Mesothelial cell of epicardium (in vitro differentiated cells): Measurements from ENCODE around the gene GALR3. TPM values are rescaled to one million over a fixed set of nuclear protein-coding genes. Genes with fewer than 3 reads are reported as not detected.

ENCODE experiments used
- DNase-seq, 2 experiments: peaks; one replicate each; pipeline ENCODE4 v3.0.0; 2021; ENCODE audit warnings: low spot score in 2 of 2; ENCODE audit not compliant: unreplicated experiment in 2 of 2
- H3K27ac Mint-ChIP-seq: 2 replicates; pipeline ENCODE4 v1.8.0; 2021; ENCODE audit warnings: mixed read lengths
- H3K27me3 Mint-ChIP-seq: 2 replicates; pipeline ENCODE4 v1.8.0; 2021; ENCODE audit warnings: low read depth, mixed read lengths
- H3K36me3 Mint-ChIP-seq: 2 replicates; pipeline ENCODE4 v1.8.0; 2021; ENCODE audit warnings: mixed read lengths
- H3K4me1 Mint-ChIP-seq: 2 replicates; pipeline ENCODE4 v1.8.0; 2021; ENCODE audit warnings: mixed read lengths
- H3K4me3 Mint-ChIP-seq: 2 replicates; pipeline ENCODE4 v1.8.0; 2021; ENCODE audit warnings: mild to moderate bottlenecking, moderate library complexity, mixed read lengths
- H3K9me3 Mint-ChIP-seq: 2 replicates; pipeline ENCODE4 v1.8.0; 2021; ENCODE audit warnings: mixed read lengths
- total RNA-seq: library from RNA; stranded (reverse); gene quantifications from 3 replicates; pipeline ENCODE4 v1.2.1, GENCODE V29; 2021
- TF ChIP-seq, protein P1 (sequence below): fragments of 200-600 bp; sonication (generic); IDR thresholded peaks from one replicate; pipeline ENCODE4 v1.5.0; 2021; ENCODE audit warnings: antibody characterized with exemption; ENCODE audit not compliant: unreplicated experiment

Gene GALR3
- total RNA-seq, 1 donor from 2014 or later, result 0.31 TPM

DNA sequence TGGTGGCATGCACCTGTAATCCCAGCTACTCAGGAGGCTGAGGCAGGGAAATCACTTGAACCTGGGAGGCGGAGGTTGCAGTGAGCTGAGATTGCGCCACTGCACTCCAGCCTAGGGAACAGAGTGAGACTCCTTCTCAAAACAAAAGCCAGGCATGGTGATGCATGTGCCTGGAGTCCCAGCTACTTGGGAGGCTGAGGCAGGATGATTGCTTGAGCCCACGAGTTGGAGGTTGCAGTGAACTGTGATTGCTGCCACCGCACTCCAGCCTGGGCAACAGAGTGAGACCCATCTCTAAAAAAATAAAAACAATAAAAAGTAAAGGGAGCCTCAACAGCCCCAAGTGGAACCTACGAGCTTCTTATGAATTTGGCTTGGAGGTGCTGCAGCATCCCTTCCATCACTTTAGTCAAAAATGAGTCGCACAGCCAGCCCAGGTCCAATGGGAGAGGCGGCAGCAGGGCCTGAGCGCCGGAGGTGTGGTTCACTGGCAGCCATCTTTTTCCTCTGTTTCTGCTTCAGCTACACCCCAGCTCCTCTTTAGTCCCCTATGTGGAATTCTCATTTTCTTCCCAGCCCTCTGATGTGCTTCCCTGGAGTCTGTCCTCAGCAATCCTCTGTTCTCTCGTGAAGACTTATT lies 44.7 kb upstream of the GALR3 start:
- no peak overlapping the region for H3K27ac Mint-ChIP-seq
- DNase-seq, result no peak
- TF ChIP-seq, protein P1, sequence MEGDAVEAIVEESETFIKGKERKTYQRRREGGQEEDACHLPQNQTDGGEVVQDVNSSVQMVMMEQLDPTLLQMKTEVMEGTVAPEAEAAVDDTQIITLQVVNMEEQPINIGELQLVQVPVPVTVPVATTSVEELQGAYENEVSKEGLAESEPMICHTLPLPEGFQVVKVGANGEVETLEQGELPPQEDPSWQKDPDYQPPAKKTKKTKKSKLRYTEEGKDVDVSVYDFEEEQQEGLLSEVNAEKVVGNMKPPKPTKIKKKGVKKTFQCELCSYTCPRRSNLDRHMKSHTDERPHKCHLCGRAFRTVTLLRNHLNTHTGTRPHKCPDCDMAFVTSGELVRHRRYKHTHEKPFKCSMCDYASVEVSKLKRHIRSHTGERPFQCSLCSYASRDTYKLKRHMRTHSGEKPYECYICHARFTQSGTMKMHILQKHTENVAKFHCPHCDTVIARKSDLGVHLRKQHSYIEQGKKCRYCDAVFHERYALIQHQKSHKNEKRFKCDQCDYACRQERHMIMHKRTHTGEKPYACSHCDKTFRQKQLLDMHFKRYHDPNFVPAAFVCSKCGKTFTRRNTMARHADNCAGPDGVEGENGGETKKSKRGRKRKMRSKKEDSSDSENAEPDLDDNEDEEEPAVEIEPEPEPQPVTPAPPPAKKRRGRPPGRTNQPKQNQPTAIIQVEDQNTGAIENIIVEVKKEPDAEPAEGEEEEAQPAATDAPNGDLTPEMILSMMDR, result no peak
- no peaks in the 10 kb centered on the region for H3K9me3 Mint-ChIP-seq
- H3K4me1 Mint-ChIP-seq, result peaks cover 9% of the 10 kb centered on the region
- H3K27me3 Mint-ChIP-seq, result no peaks in the 10 kb centered on the region
- peaks cover 2% of the 10 kb centered on the region for H3K36me3 Mint-ChIP-seq
- H3K4me3 Mint-ChIP-seq, result no peak overlapping the region

DNA sequence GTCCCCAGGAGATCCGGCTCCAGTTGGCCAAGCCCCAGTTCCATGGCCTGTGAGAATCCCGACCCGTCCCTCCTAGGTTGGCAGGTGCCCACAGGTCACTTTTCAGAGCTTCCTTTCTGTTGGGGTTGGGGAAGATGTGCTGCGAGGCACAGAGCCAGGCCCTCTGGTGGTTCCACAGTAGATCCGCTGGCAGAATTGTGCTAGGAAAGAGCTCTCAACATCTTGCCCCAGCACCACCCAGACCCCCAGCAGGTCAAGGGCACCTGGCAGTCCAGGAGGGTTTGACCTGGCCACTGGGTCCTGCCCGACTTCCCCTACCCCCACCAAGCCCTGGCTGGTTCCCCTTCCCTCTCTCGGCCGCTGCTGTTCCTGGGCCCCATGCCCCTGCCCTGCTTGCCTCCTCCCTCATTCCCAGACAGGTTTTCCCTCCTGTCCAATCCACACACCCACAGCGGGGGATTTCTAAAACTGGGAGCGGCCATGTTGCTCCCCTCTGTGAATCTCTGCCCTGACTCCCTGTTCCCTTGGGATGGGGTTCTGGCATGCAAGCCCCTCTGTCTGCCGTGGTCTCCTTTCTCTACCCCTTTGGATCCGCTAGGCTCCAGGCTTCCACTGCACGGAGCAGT lies 41.6 kb upstream of the GALR3 start:
- Mint-ChIP-seq H3K36me3 (no peaks in the 10 kb centered on the region), H3K27ac (no peak overlapping the region)
- TF ChIP-seq, protein P1, result no peak

DNA sequence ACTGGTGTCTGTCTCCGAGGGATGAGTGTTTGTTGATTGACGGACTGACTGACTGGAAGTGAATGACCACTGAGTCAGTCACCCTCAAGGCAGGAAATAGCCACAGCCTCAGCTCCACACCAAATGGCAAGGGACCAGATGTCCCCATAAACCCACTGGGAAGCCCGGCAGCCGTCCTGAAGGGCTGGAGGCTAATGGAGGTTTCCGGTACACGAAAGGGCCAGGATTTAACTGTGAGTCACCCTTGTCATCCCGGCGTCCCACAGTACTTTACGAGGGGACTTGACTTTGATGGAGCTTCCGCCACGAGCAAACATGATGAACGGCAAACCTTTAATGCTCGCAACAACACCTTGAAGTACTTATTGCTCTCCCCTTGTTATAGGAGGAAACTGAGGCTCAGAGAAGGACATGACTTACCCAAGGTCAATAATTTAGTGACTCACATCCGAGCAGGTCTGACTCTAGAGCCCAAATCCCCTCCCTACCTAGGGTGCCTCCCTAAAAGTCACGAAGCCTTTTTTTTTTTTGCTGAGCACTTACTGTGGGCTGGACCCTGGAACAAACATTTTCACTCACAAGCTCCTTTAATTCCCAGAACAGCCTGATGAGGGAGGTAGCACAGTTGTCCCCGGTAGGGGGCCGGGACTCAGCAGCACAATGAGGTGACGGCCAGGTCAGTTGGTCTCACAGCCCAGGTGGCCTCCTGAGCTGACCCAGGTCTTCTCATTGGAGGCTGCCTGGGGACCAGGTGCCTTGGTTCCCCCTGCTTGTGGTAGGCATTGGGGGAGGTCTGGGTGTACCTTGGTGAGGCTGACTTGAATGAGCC lies 40.6 kb upstream of the GALR3 start:
- Mint-ChIP-seq H3K4me1 (peaks cover 18% of the 10 kb centered on the region), H3K27ac (no peak overlapping the region), H3K9me3 (no peaks in the 10 kb centered on the region), H3K27me3 (no peaks in the 10 kb centered on the region), H3K36me3 (no peaks in the 10 kb centered on the region), H3K4me3 (no peak overlapping the region)
- TF ChIP-seq, protein P1, result no peak
- no peak for DNase-seq

More for the DNA sequence above, 41.6 kb upstream of the GALR3 start:
- no peak overlapping the region for H3K4me3 Mint-ChIP-seq
- no peaks in the 10 kb centered on the region for H3K9me3 Mint-ChIP-seq
- no peak for DNase-seq
- H3K4me1 Mint-ChIP-seq, result peaks cover 18% of the 10 kb centered on the region
- H3K27me3 Mint-ChIP-seq, result no peaks in the 10 kb centered on the region

GRCh38 chr22:37784829-37785495 lies 38.2 kb upstream of the GALR3 start:
- H3K4me1 Mint-ChIP-seq, result peaks cover 18% of the 10 kb centered on the region
- H3K9me3 Mint-ChIP-seq, result no peaks in the 10 kb centered on the region
- H3K4me3 Mint-ChIP-seq, result no peak overlapping the region
- DNase-seq, result no peak
- H3K27ac Mint-ChIP-seq, result peak overlapping the region; percentile 66
- no peaks in the 10 kb centered on the region for H3K36me3 Mint-ChIP-seq
- no peaks in the 10 kb centered on the region for H3K27me3 Mint-ChIP-seq
- TF ChIP-seq, protein P1, result no peak

DNA sequence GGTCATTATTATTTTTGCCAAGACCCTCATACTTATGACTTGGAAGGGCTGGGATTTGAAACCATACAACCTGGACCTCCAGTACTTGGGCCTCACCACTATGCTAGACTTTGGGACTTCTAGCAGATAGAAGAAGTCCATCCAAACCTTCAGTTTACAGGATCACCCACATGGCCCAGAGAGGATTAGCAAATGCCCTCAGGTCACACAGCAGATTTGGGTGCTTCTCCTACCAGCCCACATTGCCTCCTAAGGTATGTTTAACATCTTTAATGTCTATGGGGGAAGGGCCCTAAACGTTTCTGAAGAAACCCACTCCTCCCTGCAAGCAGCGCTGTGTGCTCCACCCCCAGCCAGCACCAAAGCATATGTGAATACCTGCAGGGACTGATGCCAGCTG lies 32.9 kb upstream of the GALR3 start:
- Mint-ChIP-seq H3K36me3 (no peaks in the 10 kb centered on the region), H3K9me3 (no peaks in the 10 kb centered on the region), H3K27ac (no peak overlapping the region), H3K27me3 (no peaks in the 10 kb centered on the region), H3K4me1 (peaks cover 2% of the 10 kb centered on the region), H3K4me3 (no peak overlapping the region)
- TF ChIP-seq, protein P1, result no peak
- DNase-seq, result no peak
